ENCODE results near the gene ATAT1.

- TF ChIP-seq CTCF (conservative IDR thresholded peaks at IDR 0.05; ENCODE audit: low read depth, low read length) = no peak
- TF ChIP-seq EZH2 (IDR thresholded peaks at IDR 0.05; ENCODE audit: low read length, unreplicated experiment) = no peak
- TF ChIP-seq EZH2phosphoT487 (IDR thresholded peaks at IDR 0.05; ENCODE audit: borderline replicate concordance, low read length) = no peak
Measured at GRCh38 chr6:30657454-30657853, 30.8 kb downstream of the ATAT1 start.
